ENCODE measurements around the gene ANKMY1. TPM values are rescaled to one million over a fixed set of nuclear protein-coding genes. Genes with fewer than 3 reads are reported as not detected.

ANKMY1 gene
- total and polyA plus RNA-seq, 2 of the 8 experiments (the other 6 are each of a cell fraction or from before 2014, with no cell fraction given) = 4.5 to 4.8 TPM

GRCh38 chr2:240451791-240452461 lies 105.9 kb downstream of the ANKMY1 start (continued):
- TF ChIP-seq TAF7 (optimal IDR thresholded peaks at IDR 0.05; ENCODE audit: borderline replicate concordance, low read depth, low read length) (no peak), PHF8 (conservative IDR thresholded peaks at IDR 0.05; ENCODE audit: low read depth, low read length) (no peak), SIN3A (conservative IDR thresholded peaks at IDR 0.05 in 1 of 2, IDR thresholded peaks at IDR 0.05 in 1 of 2; ENCODE audit: low read depth in 1 of 2, low read length in 2 of 2) (no peak), KDM5A (IDR thresholded peaks at IDR 0.05; ENCODE audit: low read length) (no peak), SP1 (IDR thresholded peaks at IDR 0.05; ENCODE audit: low read depth, low read length) (no peak), TAF1 (IDR thresholded peaks at IDR 0.05; ENCODE audit: low read depth, low read length) (no peak), KDM4A (IDR thresholded peaks at IDR 0.05; ENCODE audit: low read depth, low read length, severe bottlenecking) (no peak)
- TF ChIP-seq, protein P1, sequence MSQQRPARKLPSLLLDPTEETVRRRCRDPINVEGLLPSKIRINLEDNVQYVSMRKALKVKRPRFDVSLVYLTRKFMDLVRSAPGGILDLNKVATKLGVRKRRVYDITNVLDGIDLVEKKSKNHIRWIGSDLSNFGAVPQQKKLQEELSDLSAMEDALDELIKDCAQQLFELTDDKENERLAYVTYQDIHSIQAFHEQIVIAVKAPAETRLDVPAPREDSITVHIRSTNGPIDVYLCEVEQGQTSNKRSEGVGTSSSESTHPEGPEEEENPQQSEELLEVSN (IDR thresholded peaks at IDR 0.05) = no peak
